Renal cortical epithelial cell (primary cell): ENCODE data around the gene ASTL. TPM values are rescaled to one million over a fixed set of nuclear protein-coding genes. Genes with fewer than 3 reads are reported as not detected.

Experiments used
- DNase-seq: peaks from one replicate; pipeline ENCODE4 v3.0.0-alpha.2; 2011; ENCODE audit warnings: low read depth
- total RNA-seq: library from RNA; depleted of rRNA; stranded (reverse); fragments of >200 nt; gene quantifications from 2 replicates; pipeline ENCODE4 v1.2.3, GENCODE V29; 2014

ASTL gene
- total RNA-seq, 1 donor from 2014 or later = not detected

- DNase-seq = no peak
Measured at GRCh38 chr2:96159084-96159830, 21.0 kb upstream of the ASTL start.

- DNase-seq = no peak
Measured at GRCh38 chr2:96158554-96158940, 20.2 kb upstream of the ASTL start.

GRCh38 chr2:96157649-96158553, 19.6 kb upstream of the ASTL start:
- no peak for DNase-seq

DNA sequence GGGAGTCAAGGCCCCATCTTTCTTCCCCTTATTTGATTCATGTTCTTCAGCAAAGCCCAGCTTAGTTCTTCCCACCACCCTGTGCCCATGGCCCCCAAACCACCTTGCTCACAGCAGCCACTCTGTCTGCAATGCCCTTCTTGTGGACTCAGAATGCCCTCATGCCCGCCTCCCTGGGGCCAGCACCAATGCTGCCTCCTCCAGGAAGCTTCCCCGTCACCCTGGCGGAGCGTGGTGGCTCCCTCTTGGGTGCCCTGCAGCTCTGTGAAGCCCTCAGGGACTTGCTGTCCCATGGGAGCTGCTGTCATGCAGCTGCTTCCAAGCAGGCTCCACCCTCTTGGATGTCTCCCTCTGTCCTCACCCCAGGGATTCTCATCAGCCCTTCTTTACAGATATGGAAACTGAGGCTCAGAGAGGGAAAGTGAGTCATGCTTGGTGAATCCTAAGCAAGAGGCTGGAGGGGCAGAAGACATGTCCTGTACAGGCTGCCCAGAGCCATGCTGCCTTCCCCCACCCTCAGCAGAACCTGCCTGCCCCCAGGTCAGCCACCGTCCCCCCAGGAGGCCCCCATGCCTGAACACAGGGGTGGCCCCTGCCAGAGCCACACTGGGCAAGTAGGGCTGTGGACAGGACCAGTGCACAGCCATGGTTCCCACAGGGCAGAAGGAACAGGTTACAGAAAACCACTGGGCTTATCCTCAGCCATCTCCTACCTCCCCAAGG, 18.8 kb upstream of the ASTL start:
- no peak for DNase-seq

GRCh38 chr2:96156011-96156820, 17.9 kb upstream of the ASTL start:
- DNase-seq = no peak

DNA sequence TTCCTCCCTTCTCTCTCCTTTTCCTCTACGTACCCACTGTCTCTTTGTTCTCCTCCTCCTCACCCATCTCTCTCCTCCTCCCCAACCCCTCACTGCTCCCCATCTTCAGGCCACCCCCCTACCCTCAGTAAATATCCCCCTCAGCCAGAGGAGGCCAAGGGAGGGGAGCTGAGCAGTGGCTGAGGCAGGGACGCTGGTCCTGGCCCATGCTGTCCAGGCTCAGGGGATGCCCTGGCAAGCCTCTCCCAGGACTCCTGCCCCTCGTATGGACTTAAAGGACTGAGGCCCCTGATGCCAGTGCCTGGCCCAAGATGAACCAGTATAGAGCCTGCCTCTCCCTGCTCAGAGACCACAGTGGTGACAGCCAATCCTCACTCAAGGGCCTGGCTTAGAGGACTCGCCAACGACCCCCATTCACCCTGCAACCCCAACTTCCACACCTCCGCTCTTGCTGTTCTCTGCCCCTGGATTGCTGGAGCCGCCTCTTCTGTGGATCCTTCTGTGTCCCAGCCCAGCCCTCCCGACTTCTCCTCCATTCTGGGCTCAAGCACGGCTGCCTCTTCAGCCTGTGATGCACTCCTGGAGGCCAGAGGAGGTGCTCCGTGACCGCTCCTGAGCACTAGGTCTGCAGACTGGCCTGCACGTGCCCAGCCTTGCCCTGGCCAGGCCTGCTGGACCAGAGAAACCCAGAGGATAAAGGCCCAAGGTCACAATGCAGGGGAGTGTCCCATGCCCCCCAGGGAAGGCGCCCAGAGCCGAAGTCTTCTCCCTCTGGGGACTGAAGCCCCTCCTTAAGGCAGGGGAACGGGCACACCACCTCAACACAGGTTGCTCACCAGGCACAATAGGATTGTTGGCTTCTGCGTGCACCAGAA, 16.4 kb upstream of the ASTL start:
- no peak for DNase-seq

- no peak for DNase-seq
Measured at GRCh38 chr2:96153991-96154431, 15.7 kb upstream of the ASTL start.

DNA sequence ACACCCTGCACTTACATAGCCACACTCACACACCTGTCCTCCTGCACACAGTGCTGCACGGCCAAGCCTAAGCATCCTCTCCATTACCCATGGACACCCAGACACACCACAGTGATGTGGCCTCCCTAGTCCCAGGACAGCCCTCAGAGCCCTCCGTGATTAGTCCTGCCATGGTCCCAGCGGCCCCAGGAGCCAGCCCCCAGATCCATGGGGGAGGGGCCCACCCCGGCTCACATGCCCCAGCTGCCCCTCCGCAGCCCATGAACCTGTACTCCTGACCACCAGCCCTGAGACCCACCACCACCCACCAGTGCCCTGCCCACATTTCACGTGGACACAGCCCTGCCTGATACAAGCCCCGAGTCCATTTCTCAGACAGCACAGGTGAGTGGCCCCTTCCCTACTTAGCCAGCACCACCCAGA, 15.0 kb upstream of the ASTL start:
- DNase-seq = no peak

DNA sequence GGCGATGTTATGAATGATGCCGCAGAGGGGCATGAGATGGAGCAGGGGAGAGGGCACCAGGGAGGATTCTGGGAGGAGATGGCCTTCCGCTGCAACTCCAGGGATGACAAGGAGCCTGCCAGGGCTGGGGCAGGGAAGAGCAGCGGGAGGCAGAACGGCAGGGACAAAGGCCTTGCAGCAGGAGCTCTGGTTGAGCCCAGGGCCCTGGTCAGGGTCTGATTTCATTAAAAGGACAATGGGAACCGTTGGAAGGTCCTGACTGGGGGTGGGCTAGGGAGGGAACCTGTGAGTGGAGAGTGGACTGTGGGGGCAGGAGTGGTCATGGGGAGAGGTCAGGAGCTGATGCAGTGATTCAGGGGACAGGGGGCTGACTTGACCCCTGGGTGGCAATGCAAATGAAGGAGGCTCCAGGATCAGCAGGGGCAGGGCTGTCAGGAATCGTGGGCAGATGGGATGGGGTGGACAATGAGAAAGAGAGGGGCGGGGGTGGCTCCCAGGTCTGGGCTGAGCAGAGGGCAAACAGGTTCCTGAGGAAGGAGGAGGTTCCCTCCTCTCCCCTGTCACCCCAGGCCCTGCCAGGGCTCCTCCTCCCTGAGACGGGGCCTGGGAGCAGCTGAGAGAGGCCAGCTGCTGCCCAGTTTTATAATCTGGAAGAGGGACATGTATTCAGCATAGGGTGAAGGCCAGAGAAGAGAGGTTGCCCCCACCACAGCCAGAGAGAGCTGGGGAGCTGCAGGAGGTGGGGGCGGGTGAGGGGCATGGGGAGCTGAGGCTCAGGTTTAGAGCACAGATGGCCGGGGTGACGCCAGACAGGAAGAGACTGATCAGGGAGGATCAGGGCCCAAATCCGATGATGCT, 14.2 kb upstream of the ASTL start:
- no peak for DNase-seq

- no peak for DNase-seq
Measured at GRCh38 chr2:96151595-96152303, 13.4 kb upstream of the ASTL start.

- DNase-seq = no peak
Measured at GRCh38 chr2:96150791-96151594, 12.7 kb upstream of the ASTL start.

DNA sequence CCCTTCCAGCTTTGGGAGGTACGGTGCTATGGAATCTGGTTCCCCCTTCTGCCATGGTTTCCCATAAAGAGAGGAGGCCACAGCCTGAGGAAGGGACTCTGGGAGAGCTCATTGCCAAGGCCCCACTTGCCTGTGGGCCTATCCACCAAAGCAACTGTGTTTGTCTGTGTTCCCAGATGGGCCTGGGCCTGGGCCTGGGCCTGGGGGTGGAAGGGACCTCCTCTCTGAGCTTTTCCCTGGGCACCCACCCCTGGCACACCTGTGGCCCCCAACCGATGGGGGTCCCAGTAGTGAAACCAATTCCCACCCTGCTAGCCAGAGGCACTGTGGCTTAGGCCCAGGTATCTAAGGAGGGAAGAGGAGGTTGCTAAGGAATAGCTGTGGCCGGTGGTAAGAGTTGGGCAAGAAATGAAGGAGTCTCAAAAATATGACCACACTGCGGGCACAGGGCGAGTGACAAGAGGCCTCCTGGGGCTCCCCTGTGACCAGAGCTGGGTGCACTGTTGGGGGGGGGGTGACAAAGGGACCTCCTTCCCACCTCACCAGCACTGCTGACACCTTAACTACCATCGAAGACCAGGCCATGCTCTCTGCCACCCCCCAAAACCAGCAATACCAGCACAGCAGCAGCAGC, 11.8 kb upstream of the ASTL start:
- no peak for DNase-seq

- peak; percentile 58 for DNase-seq
Measured at GRCh38 chr2:96148410-96149217, 10.3 kb upstream of the ASTL start.

- DNase-seq = no peak
Measured at GRCh38 chr2:96147593-96148201, 9.4 kb upstream of the ASTL start.

DNA sequence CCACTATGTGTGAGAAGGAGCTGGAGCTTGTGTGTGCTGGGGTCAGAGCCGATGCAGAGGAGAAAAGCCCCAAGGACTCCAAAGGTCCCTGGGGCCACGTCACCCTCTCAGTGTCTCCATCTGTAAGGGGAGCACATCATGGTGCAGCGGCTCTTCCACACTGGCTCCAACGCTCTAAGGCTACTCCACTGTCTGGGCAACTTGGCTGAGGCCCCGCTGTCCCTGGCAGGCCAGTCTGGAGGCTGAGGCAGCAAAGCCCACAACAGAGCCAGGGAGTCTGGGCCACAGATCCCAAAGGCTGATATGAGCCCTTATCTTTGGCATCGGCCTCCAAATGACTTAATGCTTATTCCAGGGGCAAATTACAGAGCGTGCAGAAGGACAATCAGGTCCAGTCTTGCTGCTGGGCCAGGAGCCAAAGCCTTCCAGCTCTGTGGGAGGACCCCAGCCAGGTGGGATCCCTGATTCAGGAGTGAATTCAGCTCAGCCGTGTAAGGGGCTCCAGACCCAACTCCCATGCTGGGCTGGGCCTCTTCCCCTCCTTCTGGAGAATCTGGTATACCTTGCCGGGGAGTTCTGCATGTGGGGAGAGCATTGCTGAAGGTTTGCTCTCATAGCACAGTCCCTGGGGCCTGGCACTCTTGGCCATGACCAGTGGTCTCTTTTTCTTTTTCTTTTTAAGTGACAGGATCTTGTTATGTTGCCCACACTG, 8.7 kb upstream of the ASTL start:
- DNase-seq = no peak
